GM06990 (cell line): ENCODE measurements around the gene SIK2.

Experiments used
- DNase-seq: peaks from one replicate; pipeline ENCODE4 v3.0.0-alpha.2; 2011; ENCODE audit not compliant: insufficient read length; ENCODE audit errors: extremely low read depth
- H3K27me3 ChIP-seq: replicated peaks from 2 replicates; pipeline ENCODE4 v1.6.0; 2011; ENCODE audit warnings: low read length; ENCODE audit not compliant: control insufficient read depth, insufficient read depth
- H3K36me3 ChIP-seq: 2 replicates; pipeline ENCODE4 v1.5.1; 2011; ENCODE audit warnings: low read length; ENCODE audit not compliant: control insufficient read depth, insufficient read depth
- H3K4me3 ChIP-seq: replicated peaks from 2 replicates; pipeline ENCODE4 v1.5.1; 2011; ENCODE audit warnings: low read depth, mild to moderate bottlenecking, control low read depth, low read length
- TF ChIP-seq, protein P1 (sequence below): IDR thresholded peaks from 2 replicates; pipeline ENCODE4 v1.5.1; 2011; ENCODE audit warnings: low read length, control low read depth, mild to moderate bottlenecking, inconsistent platforms; ENCODE audit not compliant: insufficient read depth, poor library complexity, severe bottlenecking

Gene SIK2

GRCh38 chr11:111729831-111730311 is 127.6 kb downstream of the SIK2 start:
- Histone ChIP-seq H3K36me3 (peaks cover 5% of the 10 kb centered on the region), H3K27me3 (no peaks in the 10 kb centered on the region), H3K4me3 (no peak overlapping the region)
- TF ChIP-seq, protein P1, sequence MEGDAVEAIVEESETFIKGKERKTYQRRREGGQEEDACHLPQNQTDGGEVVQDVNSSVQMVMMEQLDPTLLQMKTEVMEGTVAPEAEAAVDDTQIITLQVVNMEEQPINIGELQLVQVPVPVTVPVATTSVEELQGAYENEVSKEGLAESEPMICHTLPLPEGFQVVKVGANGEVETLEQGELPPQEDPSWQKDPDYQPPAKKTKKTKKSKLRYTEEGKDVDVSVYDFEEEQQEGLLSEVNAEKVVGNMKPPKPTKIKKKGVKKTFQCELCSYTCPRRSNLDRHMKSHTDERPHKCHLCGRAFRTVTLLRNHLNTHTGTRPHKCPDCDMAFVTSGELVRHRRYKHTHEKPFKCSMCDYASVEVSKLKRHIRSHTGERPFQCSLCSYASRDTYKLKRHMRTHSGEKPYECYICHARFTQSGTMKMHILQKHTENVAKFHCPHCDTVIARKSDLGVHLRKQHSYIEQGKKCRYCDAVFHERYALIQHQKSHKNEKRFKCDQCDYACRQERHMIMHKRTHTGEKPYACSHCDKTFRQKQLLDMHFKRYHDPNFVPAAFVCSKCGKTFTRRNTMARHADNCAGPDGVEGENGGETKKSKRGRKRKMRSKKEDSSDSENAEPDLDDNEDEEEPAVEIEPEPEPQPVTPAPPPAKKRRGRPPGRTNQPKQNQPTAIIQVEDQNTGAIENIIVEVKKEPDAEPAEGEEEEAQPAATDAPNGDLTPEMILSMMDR: no peak
- no peak for DNase-seq

GRCh38 chr11:111730871-111731591 is 128.8 kb downstream of the SIK2 start:
- Histone ChIP-seq H3K4me3 (no peak overlapping the region), H3K27me3 (no peaks in the 10 kb centered on the region), H3K36me3 (peaks cover 5% of the 10 kb centered on the region)
- TF ChIP-seq, protein P1: no peak
- DNase-seq: no peak

DNA sequence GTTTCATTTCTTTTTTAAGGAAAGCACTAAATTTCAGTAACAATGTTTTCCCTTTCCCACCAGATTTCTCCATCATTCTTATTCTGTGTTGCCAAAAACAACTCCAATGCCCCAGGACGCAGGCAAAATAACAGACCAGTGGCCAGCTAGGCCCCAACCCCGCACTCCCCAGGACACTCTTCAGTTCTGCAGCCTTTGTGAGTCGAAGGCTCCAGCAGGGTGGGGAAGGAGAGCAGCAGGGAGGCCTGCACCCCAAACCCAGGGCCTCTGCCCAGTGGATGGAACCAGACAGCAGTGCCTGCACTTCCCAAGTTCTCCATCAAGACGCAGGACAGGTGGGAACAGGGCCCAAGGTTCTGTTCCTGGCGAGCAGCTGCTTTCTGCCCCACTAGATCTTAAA is 129.6 kb downstream of the SIK2 start:
- DNase-seq: no peak
- TF ChIP-seq, protein P1: no peak
- H3K27me3 ChIP-seq: no peaks in the 10 kb centered on the region
- H3K36me3 ChIP-seq: peaks cover 3% of the 10 kb centered on the region
- no peak overlapping the region for H3K4me3 ChIP-seq

DNA sequence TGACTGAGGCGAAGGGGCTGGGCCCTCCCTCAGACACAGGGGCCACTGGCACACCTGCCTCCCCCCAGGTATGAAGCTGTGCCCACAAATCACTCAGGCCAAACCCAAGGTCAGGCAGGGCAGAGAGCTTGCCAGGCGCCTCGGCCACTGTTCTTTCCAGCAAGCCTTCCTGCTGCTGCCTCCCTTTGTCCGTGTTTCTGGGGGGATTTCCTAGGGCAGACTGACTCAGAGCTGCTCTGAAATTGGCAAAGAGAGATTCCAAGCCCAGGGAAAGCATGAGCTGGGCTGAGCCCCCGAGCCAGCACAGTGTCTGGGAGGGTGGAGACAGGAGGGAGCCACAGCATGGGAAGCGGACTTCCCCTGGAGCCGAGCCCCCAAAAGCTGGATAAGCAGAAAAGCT is 130.8 kb downstream of the SIK2 start:
- TF ChIP-seq, protein P1: no peak
- DNase-seq: no peak
- H3K27me3 ChIP-seq: no peaks in the 10 kb centered on the region
- H3K4me3 ChIP-seq: no peak overlapping the region
- H3K36me3 ChIP-seq: peaks cover 5% of the 10 kb centered on the region

DNA sequence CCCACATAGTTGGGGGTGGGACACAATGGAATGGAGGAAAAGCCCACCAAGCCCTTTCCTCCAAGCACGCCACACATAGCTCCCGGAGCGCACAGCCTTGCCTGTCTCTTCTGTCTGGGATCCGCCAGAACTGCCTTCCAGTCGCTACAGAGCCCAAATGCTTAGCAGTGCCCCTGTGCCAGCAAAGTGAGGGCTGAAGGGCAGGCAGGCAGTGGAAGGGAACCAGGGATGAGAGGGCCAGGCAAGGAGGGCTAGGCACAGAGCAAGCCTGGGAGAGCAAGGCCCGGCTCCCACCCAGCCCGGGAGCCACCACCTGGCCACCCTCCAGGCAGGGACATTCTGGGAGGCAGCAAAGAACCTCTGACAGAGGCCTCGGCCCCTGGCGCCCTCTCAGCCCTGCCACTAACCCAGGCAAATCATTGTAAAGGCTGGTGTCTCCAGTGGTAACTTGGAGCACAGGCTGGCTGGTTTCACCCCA is 131.4 kb downstream of the SIK2 start:
- no peaks in the 10 kb centered on the region for H3K27me3 ChIP-seq
- H3K36me3 ChIP-seq: peaks cover 5% of the 10 kb centered on the region
- DNase-seq: no peak
- TF ChIP-seq, protein P1: no peak
- no peak overlapping the region for H3K4me3 ChIP-seq
